SU-DHL-6 (cell line): ENCODE measurements around the gene EPB41L3.

ENCODE experiments used
- EZH2phosphoT487 ChIP-seq: fragments of 200-600 bp; sonication (generic), shearing (Covaris generic); conservative IDR thresholded peaks from 2 replicates; pipeline ENCODE4 v1.6.1; 2018; ENCODE audit warnings: mild to moderate bottlenecking, antibody characterized with exemption, low read length, moderate library complexity, mixed read lengths
- TF ChIP-seq, protein P1 (sequence below): fragments of 200-600 bp; sonication (generic); IDR thresholded peaks from one replicate; pipeline ENCODE4 v1.5.1; 2017; ENCODE audit warnings: antibody characterized with exemption, mild to moderate bottlenecking, low read length, moderate library complexity; ENCODE audit not compliant: insufficient read depth, poor library complexity, severe bottlenecking

DNA sequence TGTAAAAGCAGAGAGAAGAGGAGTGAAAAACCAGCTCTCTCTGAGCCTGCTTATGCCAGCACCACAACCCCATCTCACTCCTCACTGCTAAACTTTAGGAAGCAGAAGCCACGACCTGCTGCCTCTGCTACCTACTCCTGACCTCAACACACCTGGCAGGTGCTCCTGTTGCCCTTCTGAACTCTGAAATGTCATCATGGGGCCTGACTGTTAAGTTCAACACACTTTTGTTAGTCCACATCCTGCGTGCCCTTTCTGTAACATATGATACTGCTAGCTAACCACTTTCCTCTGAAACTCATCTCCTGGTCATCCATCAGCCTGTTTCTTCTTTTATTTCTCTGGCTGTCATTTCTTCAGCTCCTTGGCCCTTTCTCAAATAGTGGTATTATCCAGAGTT, 118.1 kb downstream of the EPB41L3 start:
- TF ChIP-seq, protein P1, sequence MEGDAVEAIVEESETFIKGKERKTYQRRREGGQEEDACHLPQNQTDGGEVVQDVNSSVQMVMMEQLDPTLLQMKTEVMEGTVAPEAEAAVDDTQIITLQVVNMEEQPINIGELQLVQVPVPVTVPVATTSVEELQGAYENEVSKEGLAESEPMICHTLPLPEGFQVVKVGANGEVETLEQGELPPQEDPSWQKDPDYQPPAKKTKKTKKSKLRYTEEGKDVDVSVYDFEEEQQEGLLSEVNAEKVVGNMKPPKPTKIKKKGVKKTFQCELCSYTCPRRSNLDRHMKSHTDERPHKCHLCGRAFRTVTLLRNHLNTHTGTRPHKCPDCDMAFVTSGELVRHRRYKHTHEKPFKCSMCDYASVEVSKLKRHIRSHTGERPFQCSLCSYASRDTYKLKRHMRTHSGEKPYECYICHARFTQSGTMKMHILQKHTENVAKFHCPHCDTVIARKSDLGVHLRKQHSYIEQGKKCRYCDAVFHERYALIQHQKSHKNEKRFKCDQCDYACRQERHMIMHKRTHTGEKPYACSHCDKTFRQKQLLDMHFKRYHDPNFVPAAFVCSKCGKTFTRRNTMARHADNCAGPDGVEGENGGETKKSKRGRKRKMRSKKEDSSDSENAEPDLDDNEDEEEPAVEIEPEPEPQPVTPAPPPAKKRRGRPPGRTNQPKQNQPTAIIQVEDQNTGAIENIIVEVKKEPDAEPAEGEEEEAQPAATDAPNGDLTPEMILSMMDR = no peak
- TF ChIP-seq EZH2phosphoT487 = no peak
